Right atrium auricular region (tissue), 2 donors: Measurements from ENCODE around the gene C5AR2. TPM values are rescaled to one million over a fixed set of nuclear protein-coding genes. Genes with fewer than 3 reads are reported as not detected.
"Not testable (repeated sequence)": the region's sequence is repeated elsewhere in the genome, so short reads cannot be mapped to it uniquely, and the experiment has no call there.

ENCODE experiments used
- DNase-seq: peaks from one replicate; pipeline ENCODE4 v3.0.0-alpha.2; 2019; ENCODE audit warnings: low spot score
- H3K27ac ChIP-seq, 2 donors: fragments of 200-600 bp; sonication (generic); 1 replicate in 1 of 2; 2 replicates in 1 of 2; pipeline ENCODE4 v1.5.1; 2016 to 2019
- H3K27me3 ChIP-seq, 2 donors: fragments of 200-600 bp; sonication (generic); one replicate each; pipeline versions ENCODE4 v1.5.1 to v1.6.0; 2017 to 2019
- H3K36me3 ChIP-seq: fragments of 200-600 bp; sonication (generic); one replicate; pipeline ENCODE4 v1.5.1; 2016
- H3K4me1 ChIP-seq, 2 donors: fragments of 200-600 bp; sonication (generic); one replicate each; pipeline versions ENCODE4 v1.5.1 to v1.6.0; 2017 to 2019
- H3K4me3 ChIP-seq, 2 donors: fragments of 200-600 bp; sonication (generic); 1 replicate in 1 of 2; 2 replicates in 1 of 2; pipeline ENCODE4 v1.5.1; 2017 to 2019; ENCODE audit warnings: mild to moderate bottlenecking in 1 of 2, moderate library complexity in 1 of 2
- H3K9me3 ChIP-seq, 2 donors: fragments of 200-600 bp; sonication (generic); one replicate each; pipeline ENCODE4 v1.5.1; 2019
- total RNA-seq, 2 donors: library from RNA; depleted of rRNA; stranded (reverse); fragments of >200 nt; gene quantifications; one replicate each; pipeline ENCODE4 v1.1.0, GENCODE V29; 2016
- TF ChIP-seq, protein P1 (sequence below), 2 donors: fragments of 200-600 bp; sonication (generic); IDR thresholded peaks; one replicate each; pipeline ENCODE4 v1.5.1; 2019; ENCODE audit warnings: antibody characterized with exemption in 2 of 2

C5AR2 gene
- total RNA-seq, 2 donors from 2014 or later, result 1.1 to 3.3 TPM

DNA sequence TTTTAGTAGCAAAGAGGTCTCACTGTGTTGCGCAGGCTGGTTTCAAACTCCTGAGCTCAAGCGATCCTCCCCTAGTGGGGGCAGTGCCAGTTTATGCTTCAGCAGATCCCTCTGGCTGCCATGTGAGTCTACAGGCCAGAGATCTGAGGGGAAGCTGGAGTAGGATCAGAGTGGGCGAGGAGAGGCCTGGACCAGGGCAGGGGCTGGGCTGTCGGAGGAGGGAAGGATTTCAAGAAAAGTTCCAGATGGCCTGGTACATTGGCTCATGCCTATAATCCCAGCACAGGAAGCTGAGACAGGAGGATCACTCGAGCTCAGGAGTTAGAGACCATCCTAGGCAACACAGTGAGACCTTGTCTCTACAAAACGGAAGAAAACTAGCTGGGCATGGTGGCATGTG lies 27.0 kb downstream of the C5AR2 start:
- no peaks in the 10 kb centered on the region for H3K9me3 ChIP-seq
- TF ChIP-seq, protein P1, sequence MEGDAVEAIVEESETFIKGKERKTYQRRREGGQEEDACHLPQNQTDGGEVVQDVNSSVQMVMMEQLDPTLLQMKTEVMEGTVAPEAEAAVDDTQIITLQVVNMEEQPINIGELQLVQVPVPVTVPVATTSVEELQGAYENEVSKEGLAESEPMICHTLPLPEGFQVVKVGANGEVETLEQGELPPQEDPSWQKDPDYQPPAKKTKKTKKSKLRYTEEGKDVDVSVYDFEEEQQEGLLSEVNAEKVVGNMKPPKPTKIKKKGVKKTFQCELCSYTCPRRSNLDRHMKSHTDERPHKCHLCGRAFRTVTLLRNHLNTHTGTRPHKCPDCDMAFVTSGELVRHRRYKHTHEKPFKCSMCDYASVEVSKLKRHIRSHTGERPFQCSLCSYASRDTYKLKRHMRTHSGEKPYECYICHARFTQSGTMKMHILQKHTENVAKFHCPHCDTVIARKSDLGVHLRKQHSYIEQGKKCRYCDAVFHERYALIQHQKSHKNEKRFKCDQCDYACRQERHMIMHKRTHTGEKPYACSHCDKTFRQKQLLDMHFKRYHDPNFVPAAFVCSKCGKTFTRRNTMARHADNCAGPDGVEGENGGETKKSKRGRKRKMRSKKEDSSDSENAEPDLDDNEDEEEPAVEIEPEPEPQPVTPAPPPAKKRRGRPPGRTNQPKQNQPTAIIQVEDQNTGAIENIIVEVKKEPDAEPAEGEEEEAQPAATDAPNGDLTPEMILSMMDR (IDR thresholded peaks at IDR 0.05), result no peak
- no peaks in the 10 kb centered on the region for H3K27me3 ChIP-seq
- peaks cover 99% of the 10 kb centered on the region for H3K36me3 ChIP-seq
- no peaks in the 10 kb centered on the region for H3K4me1 ChIP-seq
- no peak overlapping the region for H3K4me3 ChIP-seq
- no peak for DNase-seq
- H3K27ac ChIP-seq, result no peak overlapping the region

DNA sequence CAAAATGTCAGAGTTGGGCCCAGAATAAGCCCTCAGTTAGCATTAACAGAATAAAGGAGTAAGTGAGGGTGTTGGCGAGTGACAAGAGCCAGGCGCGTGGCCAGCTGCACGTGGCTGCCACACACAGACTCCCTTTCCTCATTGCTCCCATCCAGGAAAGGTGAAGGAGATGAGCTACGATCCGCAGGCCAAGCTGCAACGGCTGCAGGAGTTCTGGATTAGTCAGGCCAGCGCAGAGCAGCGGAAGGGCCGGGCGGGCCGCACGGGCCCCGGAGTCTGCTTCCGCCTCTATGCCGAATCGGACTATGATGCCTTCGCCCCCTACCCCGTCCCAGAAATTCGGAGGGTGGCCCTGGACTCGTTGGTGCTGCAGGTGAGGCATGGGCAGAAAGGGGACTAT lies 30.3 kb downstream of the C5AR2 start:
- DNase-seq, result no peak
- Histone ChIP-seq H3K9me3 (no peaks in the 10 kb centered on the region), H3K27me3 (no peaks in the 10 kb centered on the region), H3K27ac (no peak overlapping the region), H3K4me1 (no peaks in the 10 kb centered on the region), H3K36me3 (peaks cover 98% of the 10 kb centered on the region), H3K4me3 (no peak overlapping the region)
- TF ChIP-seq, protein P1 (IDR thresholded peaks at IDR 0.05), result no peak

DNA sequence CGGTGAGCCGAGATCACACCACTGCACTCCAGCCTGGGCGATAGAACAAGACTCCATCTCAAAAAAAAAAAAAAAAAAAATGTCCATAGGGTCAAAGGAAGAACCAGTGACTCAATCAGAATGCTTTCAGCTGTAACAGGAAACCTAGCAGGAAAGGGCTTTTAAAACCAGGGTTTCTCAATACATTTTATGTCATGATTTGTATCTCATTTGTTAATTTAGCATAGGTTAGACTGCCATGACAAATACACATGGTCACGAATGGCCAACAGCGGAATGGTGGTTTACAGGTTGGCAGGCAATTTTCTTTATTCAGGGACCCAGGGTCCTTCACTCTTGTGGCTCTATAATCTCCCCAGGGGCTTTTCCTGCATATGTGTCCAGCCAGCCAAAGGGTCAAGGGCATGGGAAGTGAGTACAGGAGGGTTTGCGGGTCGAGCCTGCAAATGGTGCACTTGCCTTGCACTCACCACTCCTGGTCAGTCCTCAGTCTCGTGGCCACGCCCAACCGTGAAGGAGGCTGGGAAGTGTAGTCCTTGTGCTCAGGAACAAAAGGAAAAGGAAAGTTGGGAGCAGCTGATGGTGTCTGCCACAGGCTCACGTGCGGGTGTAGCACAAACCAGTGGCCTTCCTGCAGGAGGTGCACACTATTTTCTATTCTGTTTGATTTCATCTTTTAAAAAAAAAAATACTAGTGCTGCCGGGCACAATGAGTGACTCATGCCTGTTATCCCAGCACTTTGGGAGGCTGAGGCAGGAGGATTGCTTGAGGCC lies 32.0 kb downstream of the C5AR2 start:
- no peak for DNase-seq
- Histone ChIP-seq H3K9me3 (no peaks in the 10 kb centered on the region), H3K4me1 (no peaks in the 10 kb centered on the region), H3K36me3 (peaks cover 88% of the 10 kb centered on the region), H3K27me3 (no peaks in the 10 kb centered on the region), H3K27ac (no peak overlapping the region), H3K4me3 (no peak overlapping the region)
- TF ChIP-seq, protein P1 (IDR thresholded peaks at IDR 0.05), result no peak

DNA sequence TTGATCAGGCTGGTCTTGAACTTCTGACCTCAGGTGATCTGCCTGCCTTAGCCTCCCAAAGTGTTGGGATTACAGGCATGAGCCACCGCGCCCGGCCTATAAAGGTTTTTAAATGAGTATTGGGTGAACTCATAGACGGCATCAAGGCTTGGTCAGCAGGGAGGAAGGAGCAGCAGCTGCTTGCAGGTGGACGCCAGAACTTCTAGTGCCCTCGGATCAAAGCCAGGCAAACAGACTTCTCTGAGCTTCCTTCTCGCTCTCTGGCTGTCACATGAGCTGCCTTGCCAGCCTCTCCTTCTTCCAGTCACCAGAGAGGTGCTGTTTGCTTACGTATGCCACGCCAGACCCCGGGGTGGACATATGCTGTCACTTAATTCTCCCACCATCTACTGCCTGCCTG lies 33.5 kb downstream of the C5AR2 start:
- H3K27ac ChIP-seq, H3K4me3 ChIP-seq, DNase-seq, H3K9me3 ChIP-seq, H3K4me1 ChIP-seq, H3K27me3 ChIP-seq: not testable (repeated sequence)
- H3K36me3 ChIP-seq, result peaks cover 88% of the 10 kb centered on the region

DNA sequence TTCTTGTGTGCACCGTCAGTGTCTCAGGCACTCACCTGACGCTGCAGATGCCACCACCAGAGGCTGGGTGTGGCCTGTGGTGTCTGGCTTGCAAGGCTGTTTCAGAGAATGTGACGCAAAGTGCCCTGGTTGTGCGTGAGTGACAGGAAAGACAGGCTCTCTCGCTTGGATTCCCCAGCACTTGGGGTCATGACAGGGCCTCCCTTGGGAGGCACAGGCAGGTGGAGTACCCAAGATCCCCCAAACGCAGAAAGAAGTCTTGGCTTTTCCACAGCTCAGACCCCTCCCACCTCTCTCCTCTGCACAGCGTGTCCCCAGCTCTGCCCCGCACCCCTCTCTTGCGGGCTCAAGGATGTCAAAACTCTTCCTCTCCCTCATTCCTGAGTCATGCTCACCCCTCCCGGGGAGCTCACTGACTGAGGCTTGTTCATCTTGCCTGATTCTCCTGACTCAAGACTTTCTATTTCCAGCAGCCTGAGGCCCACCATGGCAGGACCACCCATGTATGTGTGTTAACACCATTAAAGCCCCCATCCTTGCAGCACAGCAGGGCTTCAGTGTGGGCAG lies 38.2 kb downstream of the C5AR2 start:
- Histone ChIP-seq H3K27me3 (no peaks in the 10 kb centered on the region), H3K27ac (no peak overlapping the region), H3K9me3 (no peaks in the 10 kb centered on the region), H3K36me3 (peaks cover 83% of the 10 kb centered on the region), H3K4me1 (no peaks in the 10 kb centered on the region), H3K4me3 (no peak overlapping the region)
- TF ChIP-seq, protein P1 (IDR thresholded peaks at IDR 0.05), result no peak
- DNase-seq, result no peak

DNA sequence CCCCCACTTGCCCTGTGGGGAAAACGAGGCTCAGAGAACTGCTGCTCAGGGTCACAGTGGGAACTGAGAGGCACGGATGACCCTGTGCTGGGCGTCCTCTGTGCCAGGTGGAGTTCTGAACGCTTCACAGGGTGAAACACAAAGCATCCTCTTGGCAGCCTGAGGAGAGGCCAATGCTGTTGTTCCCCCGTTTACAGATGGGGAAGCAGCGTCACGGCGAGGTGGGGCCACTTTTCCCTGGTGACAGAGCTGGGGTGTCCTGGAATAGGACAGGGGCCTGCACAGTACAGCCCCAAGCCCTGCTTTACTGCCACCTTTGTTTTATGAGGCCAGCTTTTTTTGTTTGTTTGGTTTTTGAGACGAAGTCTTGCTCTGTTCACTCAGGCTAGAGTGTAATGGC lies 39.3 kb downstream of the C5AR2 start:
- TF ChIP-seq, protein P1 (IDR thresholded peaks at IDR 0.05), result no peak
- Histone ChIP-seq H3K4me3 (no peak overlapping the region), H3K27ac (no peak overlapping the region), H3K9me3 (no peaks in the 10 kb centered on the region), H3K36me3 (peaks cover 83% of the 10 kb centered on the region), H3K4me1 (no peaks in the 10 kb centered on the region), H3K27me3 (no peaks in the 10 kb centered on the region)
- DNase-seq, result no peak
